Stimulated activated CD8-positive, alpha-beta memory T cell treated with anti-CD3 and anti-CD28 coated beads, Interleukin-4, amount 100 ng/mL, for 24 hours (primary cell): Measurements from ENCODE around the gene RAD51B.

Experiments used
- DNase-seq: peaks from one replicate; pipeline ENCODE4 v3.0.0-alpha.2; 2020; ENCODE audit warnings: low read depth

Gene RAD51B

DNA sequence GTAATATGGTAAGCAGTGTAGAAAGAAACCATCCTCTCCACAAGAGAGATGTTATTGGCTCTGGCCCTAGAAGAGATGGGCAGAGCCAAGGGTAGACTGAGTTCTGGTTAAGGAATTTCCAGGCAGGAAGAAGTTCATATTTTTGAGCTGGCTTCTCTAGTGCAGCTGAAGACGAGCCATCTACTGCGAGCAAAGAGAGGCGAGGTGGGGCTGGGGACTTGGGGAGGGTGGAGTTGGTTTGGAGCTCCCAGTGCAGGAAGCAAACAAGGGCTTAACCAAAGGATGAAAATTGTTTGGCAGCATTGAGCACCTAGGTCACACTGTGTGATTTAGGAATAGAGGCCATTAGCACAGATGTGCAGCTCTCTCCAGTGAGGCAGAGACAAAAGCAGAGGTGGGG lies 733.7 kb downstream of the RAD51B start:
- no peak for DNase-seq

- no peak for DNase-seq
Observed at GRCh38 chr14:68554231-68554630, 734.7 kb downstream of the RAD51B start.

DNA sequence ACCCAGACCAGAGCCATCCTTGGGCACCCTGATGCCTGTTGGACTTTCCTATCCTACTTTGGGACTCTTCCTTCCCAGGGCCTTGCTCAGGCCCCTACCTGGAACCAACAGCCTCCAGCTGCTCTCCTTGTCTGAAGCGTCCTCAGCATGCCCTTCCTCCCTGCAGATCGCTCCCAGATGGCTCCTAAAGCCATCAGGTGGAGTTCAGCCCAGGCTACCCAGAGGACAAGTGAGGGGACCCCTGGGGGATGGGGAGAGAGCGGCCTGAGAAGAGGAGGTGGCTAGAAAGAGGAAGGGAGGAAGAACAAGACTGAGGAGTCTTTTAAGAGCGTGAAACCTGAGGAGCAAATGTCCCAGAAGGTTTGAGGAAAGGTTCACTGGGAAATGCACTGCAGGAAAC lies 736.7 kb downstream of the RAD51B start:
- no peak for DNase-seq

DNA sequence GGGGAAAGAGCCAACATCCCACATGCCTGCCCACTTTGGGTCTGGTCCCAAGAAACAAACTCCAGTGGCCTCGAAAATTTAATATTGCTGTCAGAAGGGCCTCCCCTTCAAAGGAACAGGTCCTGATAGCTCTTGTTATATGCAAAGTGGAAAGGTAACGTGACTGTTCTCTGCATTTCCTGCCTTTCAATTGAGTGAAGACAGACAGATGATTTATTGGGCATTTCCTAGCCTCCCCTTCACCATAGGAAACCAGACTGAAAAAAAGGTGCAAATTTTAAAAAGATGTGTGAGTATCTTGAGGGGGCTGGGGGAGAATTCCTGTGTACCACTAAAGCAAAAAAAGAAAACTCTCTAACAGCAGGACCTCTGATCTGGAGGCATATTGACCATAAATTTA lies 738.1 kb downstream of the RAD51B start:
- no peak for DNase-seq

DNA sequence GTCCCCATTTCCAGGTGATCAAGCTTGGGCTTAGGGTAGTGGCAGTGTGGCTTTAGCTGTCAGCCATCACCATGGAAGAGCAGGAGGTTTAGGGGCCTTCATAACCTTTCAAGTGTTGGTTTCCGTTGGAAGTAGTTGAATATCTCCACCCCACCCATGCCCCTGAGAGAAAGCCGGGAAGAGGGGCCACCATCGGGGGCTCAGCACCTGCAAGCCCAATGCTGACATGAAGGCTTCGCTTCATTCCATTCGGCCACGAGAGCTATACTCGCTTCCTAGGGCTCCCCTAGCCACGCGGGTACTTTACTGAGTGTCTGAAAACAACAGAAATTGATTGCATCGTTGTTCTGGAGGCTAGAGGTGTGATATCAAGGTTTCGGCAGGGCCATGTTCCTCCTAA lies 738.5 kb downstream of the RAD51B start:
- DNase-seq: no peak

DNA sequence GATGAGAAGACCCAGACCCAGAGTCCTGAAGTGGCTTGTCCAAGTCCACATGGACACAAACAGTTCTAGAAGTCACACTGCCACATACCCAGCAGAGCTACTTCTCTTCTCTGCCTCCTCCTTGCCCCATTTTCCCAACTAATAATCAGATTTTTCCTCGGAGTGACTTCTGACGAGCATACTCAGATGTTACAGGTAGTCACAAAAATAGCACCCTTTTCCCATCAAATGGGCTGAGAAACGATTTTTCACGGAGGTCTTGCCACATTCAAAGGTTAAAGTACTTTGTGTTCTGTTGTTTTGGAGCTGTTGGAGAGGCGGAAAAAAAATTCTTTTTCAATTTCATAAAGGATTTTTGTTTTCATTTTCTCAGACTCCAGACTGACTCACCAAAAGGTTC lies 740.4 kb downstream of the RAD51B start:
- no peak for DNase-seq

DNA sequence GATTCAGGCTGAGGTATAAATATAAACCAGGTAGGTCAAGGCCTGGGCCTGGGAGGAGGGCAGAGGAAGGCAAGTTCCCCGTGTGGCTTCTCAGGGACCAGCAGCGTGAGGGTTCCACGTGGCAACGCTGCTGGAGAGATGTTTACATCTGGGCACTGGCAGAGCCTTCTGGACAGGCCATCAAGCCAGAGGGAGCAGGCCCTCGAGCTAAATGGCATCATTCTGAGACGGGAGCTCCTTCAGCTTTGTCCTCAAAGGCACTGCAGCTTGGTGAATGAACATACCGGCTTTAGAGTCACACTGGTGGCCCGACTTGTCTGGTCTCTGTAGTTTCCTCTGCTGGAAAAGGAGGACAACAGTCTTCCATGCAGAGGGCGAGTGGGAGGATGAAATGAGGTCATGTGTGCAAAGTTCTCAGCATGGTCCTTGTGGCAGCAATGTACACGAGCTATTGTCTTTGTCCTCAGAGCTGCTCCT lies 742.0 kb downstream of the RAD51B start:
- no peak for DNase-seq

- no peak for DNase-seq
Observed at GRCh38 chr14:68562911-68563250, 743.3 kb downstream of the RAD51B start.

- no peak for DNase-seq
Observed at GRCh38 chr14:68563251-68564131, 743.9 kb downstream of the RAD51B start.

DNA sequence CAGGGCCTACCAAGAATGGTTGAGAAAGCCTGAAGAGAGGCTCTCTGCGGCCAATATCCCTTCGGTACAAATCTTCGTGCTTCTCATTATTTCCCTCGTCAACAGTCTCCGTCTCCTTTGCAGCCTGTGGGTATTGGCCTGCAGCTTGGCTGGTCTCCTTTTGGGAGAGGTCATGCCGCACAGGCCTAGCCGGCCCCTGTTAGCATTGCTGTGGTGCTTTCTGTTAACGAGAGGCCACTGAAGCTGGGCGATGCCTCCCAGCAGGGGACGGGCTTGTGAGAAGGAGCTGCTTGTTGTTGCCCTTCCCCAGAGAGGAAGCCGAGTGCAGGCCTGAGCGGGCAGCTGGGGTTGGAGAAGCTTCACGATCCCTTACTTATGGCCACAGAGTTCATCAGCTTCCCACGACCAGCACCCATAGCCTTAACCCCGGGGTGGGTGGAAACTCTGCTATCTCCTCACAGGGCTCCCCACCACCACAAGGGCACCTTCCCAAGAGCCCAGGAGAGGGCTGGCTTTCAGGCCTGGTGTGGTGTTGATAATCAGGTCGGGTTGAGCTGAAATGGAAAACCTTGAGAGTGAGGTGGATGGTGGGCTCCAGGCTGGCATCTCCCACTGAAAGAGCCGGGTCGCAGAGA lies 744.7 kb downstream of the RAD51B start:
- DNase-seq: no peak

DNA sequence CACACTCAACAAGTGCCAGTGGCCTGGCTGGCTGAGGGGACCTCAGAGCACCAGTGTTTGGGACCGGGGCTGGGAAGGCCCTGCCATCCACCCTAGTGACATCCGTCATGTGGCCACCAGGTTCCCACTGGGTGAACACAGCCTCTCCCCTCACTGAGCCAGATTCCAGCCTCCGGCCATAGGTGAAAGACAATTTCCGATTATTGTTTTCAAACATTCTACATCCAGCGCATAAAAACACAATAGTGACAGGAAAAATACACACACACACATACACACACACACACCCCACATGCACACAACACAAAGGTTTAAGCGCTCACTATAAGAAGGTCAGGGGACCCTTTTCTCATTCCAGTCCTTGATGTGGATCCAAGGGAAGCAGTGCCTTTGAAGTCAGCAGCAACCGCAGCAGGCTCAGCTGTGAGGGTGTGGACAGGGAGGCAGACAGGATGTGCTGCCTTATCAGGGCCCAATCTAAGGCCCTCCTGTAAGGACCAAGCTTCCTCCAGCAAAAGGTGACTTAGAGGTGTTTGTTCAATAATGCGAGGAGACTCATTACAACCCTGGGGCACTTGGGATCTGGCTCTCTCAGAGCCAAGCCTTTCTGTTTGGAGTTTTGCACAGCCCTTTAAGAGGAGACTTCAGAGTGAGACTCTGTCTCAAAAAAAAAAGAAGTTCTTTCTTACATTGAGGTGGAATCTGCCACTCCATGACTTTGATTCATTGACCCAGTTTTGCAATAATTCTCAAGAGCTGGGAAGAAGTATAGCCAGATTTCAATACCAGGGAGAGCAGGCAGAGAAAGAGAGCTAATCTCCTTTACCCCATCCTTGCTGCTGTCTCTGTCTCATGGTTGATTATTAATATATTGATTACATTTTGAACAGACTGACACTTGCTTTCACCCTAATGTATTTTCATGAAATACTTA lies 745.5 kb downstream of the RAD51B start:
- DNase-seq: no peak

DNA sequence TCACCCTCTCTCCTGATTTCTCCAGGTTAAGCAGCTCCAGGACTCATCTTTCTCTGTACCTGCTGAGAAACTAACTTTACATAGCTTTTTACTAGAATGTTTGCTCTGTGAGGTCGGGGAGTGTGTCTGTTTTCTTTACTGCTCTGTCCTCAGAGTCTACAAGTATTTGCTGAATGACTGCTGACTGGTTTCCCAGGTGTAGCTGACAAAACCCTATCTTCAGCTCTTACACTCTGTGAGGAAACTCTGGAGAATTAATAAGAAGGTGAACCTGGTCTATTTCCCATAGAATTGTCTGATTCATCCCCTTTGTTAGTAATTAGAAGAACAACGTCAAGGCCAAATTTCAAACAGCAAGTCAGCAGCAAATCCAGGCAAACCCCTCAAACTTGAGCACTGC lies 746.5 kb downstream of the RAD51B start:
- no peak for DNase-seq

- no peak for DNase-seq
Observed at GRCh38 chr14:68568907-68569897, 749.6 kb downstream of the RAD51B start.

GRCh38 chr14:68569970-68570409 lies 750.4 kb downstream of the RAD51B start:
- DNase-seq: no peak

DNA sequence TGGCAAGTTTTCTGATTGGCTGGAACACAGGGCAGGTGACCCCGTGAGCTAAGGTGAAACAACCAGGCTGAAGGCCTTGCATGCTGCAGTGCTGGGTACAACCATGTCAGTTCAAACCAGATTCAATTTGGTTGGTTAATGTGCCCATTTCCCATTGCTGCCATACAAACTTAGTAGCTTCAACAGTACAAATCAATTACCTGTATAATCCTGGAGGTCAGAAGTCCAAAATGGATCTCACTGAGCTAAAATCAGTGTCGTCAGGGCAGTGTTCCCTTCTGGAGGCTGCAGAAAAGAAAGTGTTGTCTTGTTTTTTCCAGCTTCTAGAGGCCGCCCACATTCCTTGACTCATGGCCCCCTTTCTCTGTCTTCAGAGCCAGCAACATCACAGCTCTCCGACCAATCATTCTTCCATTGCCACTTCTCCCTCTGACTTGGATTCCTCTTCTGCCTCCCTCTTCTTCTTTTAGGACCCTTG lies 751.6 kb downstream of the RAD51B start:
- DNase-seq: no peak

DNA sequence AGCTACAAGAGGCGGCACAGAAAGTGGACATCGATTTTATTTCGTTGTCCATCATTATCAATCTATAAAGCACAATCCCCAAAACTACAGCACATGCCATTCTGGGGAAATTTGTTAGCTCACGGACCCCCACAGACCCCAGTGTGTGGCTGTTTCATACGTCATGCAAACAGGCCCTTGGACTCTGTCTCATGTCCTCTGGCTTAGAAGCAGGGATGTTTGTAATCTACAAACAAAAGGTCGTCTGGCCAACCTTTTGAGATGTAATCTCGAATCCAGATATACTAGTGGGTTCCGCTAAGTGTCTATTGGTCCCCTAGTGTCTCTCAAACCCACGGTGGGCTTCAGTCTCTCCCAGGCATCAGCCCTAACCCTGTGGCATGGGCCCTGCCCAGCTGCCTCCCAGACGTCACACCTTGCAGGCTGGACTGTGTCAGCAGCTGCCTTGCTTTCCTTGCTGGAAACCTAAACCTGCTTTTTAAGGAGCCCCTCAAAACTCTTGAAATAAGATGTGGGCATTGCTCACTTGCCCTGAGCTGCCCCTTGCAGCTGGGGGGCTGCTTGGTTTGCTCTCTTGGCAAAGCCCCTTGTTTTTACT lies 752.4 kb downstream of the RAD51B start:
- DNase-seq: no peak

DNA sequence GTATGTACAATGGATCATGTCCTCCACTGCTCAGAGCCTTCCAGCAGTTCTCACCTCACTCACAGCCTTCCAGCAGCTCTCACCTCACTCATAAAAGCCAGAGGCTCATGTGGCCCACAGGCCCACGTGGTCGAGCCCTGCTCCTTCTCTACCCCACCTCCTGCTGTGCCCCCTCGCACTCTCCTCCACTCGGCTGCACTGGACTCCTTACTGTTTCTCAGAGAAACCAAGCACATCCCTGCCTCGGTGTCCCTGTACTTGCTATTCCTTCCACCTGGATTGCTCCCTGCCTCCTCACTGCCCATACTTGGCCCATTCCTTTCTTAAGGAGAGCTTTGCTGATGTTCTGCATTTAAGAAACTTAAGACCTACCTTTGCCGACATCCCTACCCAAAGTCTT lies 753.5 kb downstream of the RAD51B start:
- no peak for DNase-seq

DNA sequence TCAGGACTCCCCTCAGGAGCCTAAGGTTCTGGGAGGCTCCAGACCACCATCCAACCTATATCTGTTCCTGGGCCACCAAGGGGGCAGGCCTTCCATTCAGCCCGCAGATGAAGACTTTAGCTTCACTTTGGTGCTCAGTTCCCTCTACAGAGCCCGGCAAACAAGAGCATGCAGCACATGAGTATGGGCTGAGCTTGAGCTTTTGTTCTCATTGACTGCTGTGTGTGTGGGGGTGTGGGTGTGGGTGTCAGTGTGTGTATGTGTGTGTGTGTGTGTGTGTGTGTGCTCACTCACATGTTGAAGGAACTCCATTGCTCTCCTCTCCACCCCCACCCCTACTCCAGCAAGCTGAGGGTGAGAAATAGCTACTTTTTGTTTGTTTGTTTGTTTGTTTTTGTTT lies 754.1 kb downstream of the RAD51B start:
- no peak for DNase-seq

DNA sequence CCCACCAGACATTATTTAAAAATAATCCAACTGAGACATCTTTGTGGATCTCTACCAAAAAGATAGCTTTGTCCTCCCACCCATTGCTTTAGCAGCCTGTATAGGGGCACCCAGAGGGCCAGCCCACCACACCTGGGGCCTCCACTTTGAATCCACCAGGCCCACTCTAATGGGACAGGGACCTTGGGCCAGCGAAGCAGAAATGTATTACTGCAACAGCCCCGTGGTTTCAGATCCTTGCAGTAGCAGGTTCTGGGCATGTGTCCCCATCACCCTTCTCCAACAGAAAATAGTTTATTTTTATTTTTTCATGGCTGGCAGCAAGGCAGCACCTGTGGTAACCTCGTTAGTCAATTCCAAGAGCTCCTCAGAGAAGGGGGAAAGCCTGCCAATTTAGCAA lies 754.9 kb downstream of the RAD51B start:
- DNase-seq: no peak

DNA sequence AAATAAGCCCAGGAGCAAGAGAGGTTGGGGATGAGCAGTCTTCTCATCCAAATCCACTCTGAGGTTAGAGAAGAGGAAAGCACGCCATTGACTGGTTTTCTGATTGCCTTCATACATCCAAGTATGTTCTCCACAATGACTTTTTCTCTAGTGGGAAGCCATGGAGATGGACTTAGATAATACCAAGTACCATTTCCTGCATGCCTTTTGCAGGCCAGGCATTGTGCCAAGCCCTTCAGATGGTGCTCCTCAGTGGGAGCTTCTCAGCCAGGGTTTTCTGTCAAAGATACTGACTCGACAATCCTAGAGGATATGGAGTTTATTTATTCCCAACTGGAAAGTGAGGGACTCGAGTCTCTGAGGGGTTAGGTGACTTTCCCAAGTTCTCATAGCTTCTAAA lies 755.3 kb downstream of the RAD51B start:
- no peak for DNase-seq

GRCh38 chr14:68575426-68575825 lies 755.8 kb downstream of the RAD51B start:
- no peak for DNase-seq
